ENCODE measurements around the gene NFKB2.

Gene NFKB2

DNA sequence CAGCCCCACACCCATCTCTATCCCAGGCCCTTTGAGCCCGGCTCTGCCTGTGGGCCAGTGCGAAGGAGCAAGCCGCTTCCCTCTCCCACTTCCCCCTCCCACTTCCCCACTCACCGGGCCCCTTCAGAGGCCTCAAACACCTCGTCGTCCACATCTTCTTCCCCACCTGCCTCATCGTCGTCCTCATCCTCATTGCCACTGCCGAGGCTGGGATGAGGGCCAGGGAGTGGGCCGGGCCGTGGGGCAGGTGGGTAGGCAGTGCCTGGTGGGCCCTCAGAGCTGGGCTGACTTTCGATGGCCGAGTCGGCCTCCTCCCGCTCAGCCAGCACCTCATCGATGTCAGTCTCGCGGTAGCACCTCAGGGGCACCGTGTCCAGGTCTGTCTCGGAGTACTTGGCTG is 19.2 kb downstream of the NFKB2 start:
- H3K27ac ChIP-seq, result no peak overlapping the region
- intact Hi-C loops (cut with DNase I; ENCODE audit: low total_unique reads), result no loop called here
- no peaks in the 10 kb centered on the region for H3K9me3 ChIP-seq
- no peak overlapping the region for H3K4me3 ChIP-seq
- TF ChIP-seq, protein P1, sequence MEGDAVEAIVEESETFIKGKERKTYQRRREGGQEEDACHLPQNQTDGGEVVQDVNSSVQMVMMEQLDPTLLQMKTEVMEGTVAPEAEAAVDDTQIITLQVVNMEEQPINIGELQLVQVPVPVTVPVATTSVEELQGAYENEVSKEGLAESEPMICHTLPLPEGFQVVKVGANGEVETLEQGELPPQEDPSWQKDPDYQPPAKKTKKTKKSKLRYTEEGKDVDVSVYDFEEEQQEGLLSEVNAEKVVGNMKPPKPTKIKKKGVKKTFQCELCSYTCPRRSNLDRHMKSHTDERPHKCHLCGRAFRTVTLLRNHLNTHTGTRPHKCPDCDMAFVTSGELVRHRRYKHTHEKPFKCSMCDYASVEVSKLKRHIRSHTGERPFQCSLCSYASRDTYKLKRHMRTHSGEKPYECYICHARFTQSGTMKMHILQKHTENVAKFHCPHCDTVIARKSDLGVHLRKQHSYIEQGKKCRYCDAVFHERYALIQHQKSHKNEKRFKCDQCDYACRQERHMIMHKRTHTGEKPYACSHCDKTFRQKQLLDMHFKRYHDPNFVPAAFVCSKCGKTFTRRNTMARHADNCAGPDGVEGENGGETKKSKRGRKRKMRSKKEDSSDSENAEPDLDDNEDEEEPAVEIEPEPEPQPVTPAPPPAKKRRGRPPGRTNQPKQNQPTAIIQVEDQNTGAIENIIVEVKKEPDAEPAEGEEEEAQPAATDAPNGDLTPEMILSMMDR (IDR thresholded peaks at IDR 0.05), result no peak
- no peak for DNase-seq
- H3K4me1 ChIP-seq, result peaks cover 2 to 27% (median 18%) of the 10 kb centered on the region in 4 donors
- H3K27me3 ChIP-seq, result peaks cover 0 to 90% of the 10 kb centered on the region in 2 donors
- H3K36me3 ChIP-seq, result no peaks in the 10 kb centered on the region

DNA sequence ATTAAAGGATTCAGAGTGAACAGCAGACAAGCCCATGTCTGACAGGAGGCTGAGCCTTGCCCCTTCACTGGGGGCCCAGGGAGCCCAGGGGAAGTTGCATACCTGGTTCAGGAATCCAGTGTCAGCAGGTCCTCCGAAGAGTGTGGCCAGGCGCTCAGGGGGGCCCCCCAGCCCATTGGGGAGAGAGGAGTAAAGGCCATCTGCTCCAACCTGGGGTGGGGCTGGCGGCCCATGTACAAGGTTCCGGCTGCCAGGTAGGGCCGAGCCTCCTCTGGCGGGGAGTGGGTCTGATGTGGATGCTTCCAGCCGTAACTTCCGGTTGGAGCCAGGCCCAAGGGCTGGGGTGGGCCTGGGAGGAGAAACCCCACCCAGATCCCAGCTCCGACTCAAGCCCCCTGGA is 20.8 kb downstream of the NFKB2 start:
- no peak overlapping the region for H3K4me3 ChIP-seq
- H3K36me3 ChIP-seq, result no peaks in the 10 kb centered on the region
- TF ChIP-seq, protein P1 (IDR thresholded peaks at IDR 0.05), result no peak
- peaks cover 5 to 20% (median 18%) of the 10 kb centered on the region in 4 donors for H3K4me1 ChIP-seq
- no peaks in the 10 kb centered on the region for H3K9me3 ChIP-seq
- intact Hi-C loops (cut with DNase I; ENCODE audit: low total_unique reads), result no loop called here
- H3K27ac ChIP-seq, result no peak overlapping the region
- no peak for DNase-seq
- H3K27me3 ChIP-seq, result peaks cover 0 to 75% of the 10 kb centered on the region in 2 donors

DNA sequence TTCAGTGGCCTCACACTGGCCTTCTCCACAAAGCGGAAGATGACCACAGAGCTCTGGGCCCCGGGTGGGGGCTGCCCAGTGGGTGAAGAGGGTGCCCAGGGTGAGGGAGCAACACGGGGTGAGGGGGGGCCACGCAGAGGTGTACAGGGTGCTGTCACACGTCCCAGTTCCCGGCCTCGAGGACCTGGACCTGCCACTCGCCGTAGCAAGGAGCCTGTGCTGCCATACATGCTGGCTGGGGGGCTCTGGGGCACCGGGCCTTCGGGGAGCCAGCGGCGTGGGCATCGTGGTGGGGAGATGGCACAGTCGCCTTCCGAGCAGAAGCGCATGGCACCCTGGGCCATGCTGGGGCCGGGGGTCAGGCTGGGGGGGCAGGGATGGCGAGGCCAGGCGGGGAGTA is 21.2 kb downstream of the NFKB2 start:
- H3K27ac ChIP-seq, result no peak overlapping the region
- H3K4me3 ChIP-seq, result no peak overlapping the region
- intact Hi-C loops (cut with DNase I; ENCODE audit: low total_unique reads), result no loop called here
- no peaks in the 10 kb centered on the region for H3K36me3 ChIP-seq
- H3K4me1 ChIP-seq, result peaks cover 5 to 22% (median 18%) of the 10 kb centered on the region in 4 donors
- no peaks in the 10 kb centered on the region for H3K9me3 ChIP-seq
- no peak for DNase-seq
- peaks cover 0 to 71% of the 10 kb centered on the region in 2 donors for H3K27me3 ChIP-seq
- TF ChIP-seq, protein P1 (IDR thresholded peaks at IDR 0.05), result no peak

DNA sequence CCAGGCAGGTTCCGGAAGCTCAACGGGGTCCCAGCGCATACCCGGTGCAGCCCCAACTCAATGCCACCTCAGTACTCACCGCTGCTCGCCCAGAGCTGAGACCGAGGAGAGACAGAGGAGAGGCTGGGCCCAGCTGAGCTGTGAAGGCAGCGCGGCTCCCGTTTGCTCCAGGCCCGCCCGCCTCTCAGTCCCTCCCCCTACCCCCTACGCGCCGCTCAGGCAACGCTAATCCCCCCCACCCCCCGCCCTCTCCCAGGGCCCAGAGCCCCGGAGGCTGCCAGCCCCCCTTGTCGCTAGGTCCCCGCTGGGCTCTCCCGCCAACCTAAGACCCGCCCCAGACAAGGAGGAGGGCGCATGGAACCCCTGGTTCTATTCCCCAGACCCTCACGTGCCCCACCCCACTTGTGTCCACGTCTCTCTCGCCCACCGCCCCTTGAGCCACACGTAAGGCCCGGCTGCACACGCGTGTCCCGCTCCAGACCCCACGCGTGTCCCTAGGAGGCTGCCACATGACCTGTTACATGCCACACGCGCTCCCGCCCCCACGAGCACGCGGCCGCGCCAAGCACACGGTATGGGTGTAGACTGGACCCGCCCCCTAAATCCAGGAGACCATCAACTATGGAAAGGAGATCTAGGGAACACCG is 23.2 kb downstream of the NFKB2 start, which contains the start of gene PSD:
Gene PSD (minus strand): TSS at position 164 of the 647 bp plus-strand sequence. CDS start 1,747 bp downstream, outside the sequence.
- intact Hi-C loops (cut with DNase I; ENCODE audit: low total_unique reads), result no loop called here
- Histone ChIP-seq H3K4me3 (peak within 1 kb of the TSS; percentile 71 to 86), H3K4me1 (peaks cover 5 to 42% (median 35%) of the 10 kb centered on the region in 4 donors), H3K27me3 (peaks cover 0 to 50% of the 10 kb centered on the region in 2 donors), H3K36me3 (peaks cover 0 to 9% (median 7%) of the 10 kb centered on the region in 3 donors), H3K27ac (no peak within 1 kb of the TSS), H3K9me3 (no peaks in the 10 kb centered on the region)
- DNase-seq, result no peak
- TF ChIP-seq, protein P1 (IDR thresholded peaks at IDR 0.05), result no peak

DNA sequence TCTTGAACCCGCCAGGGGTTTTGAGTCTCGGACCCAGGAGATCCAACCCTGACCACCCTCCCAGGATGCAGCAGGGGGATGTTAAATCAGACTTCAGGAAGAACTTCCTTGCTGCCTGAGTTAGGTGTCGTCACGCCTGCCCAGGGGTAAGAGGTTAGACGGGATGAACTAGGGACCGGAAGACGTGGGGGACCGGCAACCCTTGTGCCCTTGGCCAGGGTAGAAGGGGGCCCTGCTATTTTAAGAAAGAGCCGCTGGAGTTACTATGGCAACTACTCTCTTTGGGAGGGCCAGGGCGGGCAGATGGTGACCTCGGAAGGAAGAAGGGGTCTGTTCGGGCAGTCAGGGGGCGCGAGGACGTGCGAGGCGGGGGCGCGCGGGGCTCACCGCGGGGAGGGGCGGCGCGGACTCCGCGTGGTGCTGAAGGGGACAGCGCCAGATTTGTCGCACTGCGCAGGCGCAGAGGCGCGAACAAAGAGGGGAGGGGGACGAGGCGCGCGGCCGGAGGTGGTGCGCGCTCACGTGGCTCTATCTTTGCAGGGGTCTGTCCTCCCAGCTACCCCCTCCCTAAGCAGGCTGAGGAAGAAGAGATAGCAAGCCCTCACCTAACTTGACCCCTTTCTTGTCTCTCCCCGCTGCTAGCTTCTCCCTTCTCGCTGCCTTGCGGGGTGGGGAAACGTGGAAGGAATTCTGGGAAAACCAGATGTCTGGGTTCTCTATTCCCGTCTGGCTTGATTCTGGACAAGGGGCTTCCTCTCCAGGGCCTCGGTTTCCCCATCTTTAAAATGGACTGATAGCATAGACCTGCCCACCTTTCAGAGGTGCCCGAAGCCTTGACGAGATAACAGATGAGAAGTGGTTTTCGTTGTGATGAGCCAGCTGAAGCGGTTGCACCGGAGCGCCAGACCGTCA is 24.0 kb downstream of the NFKB2 start:
- peak overlapping the region; percentile 71 to 86 for H3K4me3 ChIP-seq
- H3K36me3 ChIP-seq, result peaks cover 0 to 17% (median 14%) of the 10 kb centered on the region in 3 donors
- H3K4me1 ChIP-seq, result peaks cover 5 to 47% (median 35%) of the 10 kb centered on the region in 4 donors
- TF ChIP-seq, protein P1 (IDR thresholded peaks at IDR 0.05), result no peak
- no peaks in the 10 kb centered on the region for H3K9me3 ChIP-seq
- peak overlapping the region; percentile 77 to 90 for H3K27ac ChIP-seq
- DNase-seq, result no peak
- peaks cover 0 to 43% of the 10 kb centered on the region in 2 donors for H3K27me3 ChIP-seq
- intact Hi-C loops (cut with DNase I; ENCODE audit: low total_unique reads), result no loop called here

Measured in tibial artery (tissue), 4 donors.